ENCODE results near the gene ARF6.

ARF6 gene

DNA sequence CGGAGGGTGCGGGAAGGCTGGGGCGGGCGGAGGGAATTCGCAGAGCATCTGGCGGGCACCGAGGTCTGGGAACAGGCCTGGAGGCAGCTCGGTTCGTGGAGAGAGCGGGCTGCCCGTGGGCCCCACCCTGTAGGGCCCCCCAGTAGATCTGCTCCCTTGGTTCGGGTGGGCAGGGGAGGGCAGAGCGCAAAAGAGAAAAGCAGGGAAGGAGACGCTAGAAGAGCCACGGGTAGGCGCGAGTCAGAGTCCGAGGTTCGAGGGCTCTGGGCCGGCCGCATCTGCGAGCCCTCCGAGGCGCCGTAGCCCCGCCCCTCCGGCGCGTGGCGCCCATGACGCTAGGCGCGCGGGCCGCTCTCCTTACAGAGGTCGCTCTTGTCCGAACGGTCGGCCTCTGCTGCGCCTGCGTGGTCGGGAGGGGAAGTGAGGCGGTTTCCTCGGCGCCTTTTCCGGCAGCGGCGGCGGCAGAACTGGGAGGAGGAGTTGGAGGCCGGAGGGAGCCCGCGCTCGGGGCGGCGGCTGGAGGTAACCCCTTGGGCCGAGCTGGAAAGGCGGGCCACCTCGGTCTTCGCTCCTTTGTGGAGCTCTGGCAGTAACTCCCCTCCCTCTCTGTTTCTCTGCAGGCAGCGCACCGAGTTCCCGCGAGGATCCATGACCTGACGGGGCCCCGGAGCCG lies at the start of gene ARF6:
Gene ARF6 (plus strand): TSS at position 447 of the 673 bp plus-strand sequence. CDS start 655 bp downstream, outside the sequence.
- TF ChIP-seq ZFP30 (CRISPR knock-in tag; IDR thresholded peaks at IDR 0.05): no peak
- TF ChIP-seq, protein P1, sequence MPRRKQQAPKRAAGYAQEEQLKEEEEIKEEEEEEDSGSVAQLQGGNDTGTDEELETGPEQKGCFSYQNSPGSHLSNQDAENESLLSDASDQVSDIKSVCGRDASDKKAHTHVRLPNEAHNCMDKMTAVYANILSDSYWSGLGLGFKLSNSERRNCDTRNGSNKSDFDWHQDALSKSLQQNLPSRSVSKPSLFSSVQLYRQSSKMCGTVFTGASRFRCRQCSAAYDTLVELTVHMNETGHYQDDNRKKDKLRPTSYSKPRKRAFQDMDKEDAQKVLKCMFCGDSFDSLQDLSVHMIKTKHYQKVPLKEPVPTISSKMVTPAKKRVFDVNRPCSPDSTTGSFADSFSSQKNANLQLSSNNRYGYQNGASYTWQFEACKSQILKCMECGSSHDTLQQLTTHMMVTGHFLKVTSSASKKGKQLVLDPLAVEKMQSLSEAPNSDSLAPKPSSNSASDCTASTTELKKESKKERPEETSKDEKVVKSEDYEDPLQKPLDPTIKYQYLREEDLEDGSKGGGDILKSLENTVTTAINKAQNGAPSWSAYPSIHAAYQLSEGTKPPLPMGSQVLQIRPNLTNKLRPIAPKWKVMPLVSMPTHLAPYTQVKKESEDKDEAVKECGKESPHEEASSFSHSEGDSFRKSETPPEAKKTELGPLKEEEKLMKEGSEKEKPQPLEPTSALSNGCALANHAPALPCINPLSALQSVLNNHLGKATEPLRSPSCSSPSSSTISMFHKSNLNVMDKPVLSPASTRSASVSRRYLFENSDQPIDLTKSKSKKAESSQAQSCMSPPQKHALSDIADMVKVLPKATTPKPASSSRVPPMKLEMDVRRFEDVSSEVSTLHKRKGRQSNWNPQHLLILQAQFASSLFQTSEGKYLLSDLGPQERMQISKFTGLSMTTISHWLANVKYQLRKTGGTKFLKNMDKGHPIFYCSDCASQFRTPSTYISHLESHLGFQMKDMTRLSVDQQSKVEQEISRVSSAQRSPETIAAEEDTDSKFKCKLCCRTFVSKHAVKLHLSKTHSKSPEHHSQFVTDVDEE (CRISPR knock-in tag; IDR thresholded peaks at IDR 0.05): 0 out of 2 replicates have a peak, but pooled peaks have one; percentile 34
- TF ChIP-seq GLIS3 (CRISPR knock-in tag; IDR thresholded peaks at IDR 0.05): no peak
- peak; percentile 34; the same call in 1 of the 2 replicates for TF ChIP-seq TCF4 (CRISPR knock-in tag; IDR thresholded peaks at IDR 0.05; ENCODE audit: borderline replicate concordance)
- peak; percentile 92 for ATAC-seq

DNA sequence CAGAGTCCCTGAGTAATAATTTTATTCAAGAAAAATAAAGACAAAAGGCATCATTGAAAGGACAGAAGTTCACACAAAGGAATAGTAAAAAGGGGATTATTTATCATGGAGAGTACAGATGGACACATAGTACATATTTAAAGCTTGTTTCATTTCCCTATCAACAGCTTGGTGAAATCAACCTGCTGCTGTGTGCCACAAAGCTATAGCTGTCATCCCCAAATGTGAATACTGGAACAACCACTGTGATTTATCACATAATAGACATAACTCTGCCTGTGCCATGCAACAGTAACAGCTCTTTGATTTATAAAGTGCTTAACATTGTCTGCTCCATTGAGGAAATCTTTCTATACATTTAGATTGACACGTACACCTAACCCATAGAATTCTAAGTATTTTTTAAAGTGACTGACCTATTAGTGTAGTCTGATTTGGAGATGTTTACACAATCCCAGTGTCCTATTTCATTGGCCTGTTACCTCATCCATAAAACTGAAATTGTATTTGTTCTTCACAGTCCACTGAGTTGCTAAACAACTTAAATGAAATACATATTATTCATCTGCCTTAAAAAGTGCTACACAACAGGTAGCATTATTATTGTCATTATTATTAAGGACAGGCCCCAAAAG lies 43.6 kb upstream of the ARF6 start:
- ATAC-seq: no peak
- TF ChIP-seq TOX (CRISPR knock-in tag; IDR thresholded peaks at IDR 0.05; ENCODE audit: borderline replicate concordance) (no peak), ISL1 (CRISPR knock-in tag; IDR thresholded peaks at IDR 0.05) (no peak), ZNF565 (CRISPR knock-in tag; conservative IDR thresholded peaks at IDR 0.05; ENCODE audit: low read depth) (no peak)

DNA sequence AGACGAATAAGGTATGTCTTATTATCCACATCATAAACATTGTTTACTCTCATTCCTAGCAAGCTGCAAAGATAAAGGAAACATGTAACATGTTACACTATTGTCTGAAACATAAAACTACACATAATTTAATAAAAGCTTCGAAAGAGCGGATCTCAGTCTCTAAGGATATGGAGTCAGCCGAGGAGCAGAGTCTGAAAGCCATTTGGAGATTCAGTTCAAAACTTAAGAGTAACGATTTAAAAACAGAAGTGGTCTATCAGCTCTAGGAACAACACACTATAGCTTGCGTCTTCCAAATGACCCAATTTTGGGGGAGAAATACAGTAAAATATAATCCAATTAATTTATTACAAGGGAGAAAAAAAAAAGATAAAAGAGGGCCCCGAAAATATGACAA lies 41.1 kb upstream of the ARF6 start:
- TF ChIP-seq, protein P2, sequence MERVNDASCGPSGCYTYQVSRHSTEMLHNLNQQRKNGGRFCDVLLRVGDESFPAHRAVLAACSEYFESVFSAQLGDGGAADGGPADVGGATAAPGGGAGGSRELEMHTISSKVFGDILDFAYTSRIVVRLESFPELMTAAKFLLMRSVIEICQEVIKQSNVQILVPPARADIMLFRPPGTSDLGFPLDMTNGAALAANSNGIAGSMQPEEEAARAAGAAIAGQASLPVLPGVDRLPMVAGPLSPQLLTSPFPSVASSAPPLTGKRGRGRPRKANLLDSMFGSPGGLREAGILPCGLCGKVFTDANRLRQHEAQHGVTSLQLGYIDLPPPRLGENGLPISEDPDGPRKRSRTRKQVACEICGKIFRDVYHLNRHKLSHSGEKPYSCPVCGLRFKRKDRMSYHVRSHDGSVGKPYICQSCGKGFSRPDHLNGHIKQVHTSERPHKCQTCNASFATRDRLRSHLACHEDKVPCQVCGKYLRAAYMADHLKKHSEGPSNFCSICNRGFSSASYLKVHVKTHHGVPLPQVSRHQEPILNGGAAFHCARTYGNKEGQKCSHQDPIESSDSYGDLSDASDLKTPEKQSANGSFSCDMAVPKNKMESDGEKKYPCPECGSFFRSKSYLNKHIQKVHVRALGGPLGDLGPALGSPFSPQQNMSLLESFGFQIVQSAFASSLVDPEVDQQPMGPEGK (CRISPR knock-in tag; IDR thresholded peaks at IDR 0.05; ENCODE audit: borderline replicate concordance): no peak
- TF ChIP-seq ZNF70 (CRISPR knock-in tag; IDR thresholded peaks at IDR 0.05): no peak
- no peak for TF ChIP-seq SNAI2 (CRISPR knock-in tag; IDR thresholded peaks at IDR 0.05)
- TF ChIP-seq, protein P1 (CRISPR knock-in tag; IDR thresholded peaks at IDR 0.05): no peak
- TF ChIP-seq, protein P3, sequence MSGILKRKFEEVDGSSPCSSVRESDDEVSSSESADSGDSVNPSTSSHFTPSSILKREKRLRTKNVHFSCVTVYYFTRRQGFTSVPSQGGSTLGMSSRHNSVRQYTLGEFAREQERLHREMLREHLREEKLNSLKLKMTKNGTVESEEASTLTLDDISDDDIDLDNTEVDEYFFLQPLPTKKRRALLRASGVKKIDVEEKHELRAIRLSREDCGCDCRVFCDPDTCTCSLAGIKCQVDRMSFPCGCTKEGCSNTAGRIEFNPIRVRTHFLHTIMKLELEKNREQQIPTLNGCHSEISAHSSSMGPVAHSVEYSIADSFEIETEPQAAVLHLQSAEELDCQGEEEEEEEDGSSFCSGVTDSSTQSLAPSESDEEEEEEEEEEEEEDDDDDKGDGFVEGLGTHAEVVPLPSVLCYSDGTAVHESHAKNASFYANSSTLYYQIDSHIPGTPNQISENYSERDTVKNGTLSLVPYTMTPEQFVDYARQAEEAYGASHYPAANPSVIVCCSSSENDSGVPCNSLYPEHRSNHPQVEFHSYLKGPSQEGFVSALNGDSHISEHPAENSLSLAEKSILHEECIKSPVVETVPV (CRISPR knock-in tag; IDR thresholded peaks at IDR 0.05): no peak
- no peak for TF ChIP-seq ISL1 (CRISPR knock-in tag; IDR thresholded peaks at IDR 0.05)
- no peak for ATAC-seq

DNA sequence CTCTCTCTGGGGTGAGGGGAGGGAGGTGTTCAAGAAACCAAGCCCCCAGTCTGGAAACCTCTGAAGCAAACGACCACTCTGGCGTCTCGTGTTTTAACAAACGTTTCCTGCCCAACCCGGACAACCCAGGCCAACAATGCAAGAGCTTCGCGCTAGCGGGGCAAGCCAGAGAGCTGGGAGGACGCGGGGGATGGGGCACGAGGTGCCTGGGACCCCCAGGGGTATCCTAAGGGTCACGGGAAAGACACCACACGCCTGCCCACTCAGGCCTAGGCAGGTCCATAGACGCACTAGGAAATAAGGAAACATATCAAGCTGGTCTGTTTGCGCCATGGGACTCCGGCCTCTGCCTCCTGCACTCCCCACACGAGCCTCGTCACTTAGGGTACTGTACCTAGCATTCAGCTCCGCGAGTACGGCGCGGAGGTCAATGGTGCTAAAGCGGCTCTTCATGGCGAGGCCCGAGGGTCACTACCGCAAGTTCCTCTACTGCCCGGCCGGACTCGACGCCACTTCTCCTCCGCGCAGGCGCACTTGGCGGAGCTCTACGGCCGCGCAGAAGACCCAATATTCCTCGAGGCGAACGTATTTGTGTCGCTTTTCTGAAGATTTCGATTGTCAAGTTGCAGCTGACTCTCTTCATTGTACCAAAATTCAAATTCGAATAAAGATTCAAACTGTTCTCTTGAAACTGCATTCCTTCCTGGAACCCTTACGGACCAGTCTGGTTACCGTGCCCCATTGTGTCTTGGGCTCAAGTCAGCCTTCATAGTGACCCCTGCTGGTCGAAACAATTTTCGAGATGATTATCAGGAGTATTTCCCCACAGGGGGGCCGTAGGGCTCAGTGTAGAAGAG lies 40.4 kb upstream of the ARF6 start, which contains the start of gene NEMF:
Gene NEMF (minus strand): TSS at position 488 of the 857 bp plus-strand sequence. CDS start 35 bp downstream, at position 453.
- peak; percentile 87 for ATAC-seq
- TF ChIP-seq, protein P4, sequence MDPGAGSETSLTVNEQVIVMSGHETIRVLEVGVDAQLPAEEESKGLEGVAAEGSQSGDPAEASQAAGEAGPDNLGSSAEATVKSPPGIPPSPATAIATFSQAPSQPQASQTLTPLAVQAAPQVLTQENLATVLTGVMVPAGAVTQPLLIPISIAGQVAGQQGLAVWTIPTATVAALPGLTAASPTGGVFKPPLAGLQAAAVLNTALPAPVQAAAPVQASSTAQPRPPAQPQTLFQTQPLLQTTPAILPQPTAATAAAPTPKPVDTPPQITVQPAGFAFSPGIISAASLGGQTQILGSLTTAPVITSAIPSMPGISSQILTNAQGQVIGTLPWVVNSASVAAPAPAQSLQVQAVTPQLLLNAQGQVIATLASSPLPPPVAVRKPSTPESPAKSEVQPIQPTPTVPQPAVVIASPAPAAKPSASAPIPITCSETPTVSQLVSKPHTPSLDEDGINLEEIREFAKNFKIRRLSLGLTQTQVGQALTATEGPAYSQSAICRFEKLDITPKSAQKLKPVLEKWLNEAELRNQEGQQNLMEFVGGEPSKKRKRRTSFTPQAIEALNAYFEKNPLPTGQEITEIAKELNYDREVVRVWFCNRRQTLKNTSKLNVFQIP (CRISPR knock-in tag; IDR thresholded peaks at IDR 0.05; ENCODE audit: borderline replicate concordance, low read depth): no peak; the same call in 1 of the 2 replicates
- TF ChIP-seq ZFP30 (CRISPR knock-in tag; IDR thresholded peaks at IDR 0.05) (0 out of 2 replicates have a peak, but pooled peaks have one; percentile 50), ESRRG (CRISPR knock-in tag; IDR thresholded peaks at IDR 0.05) (no peak), PPARA (CRISPR knock-in tag; IDR thresholded peaks at IDR 0.05; ENCODE audit: borderline replicate concordance) (no peak)
- TF ChIP-seq, protein P2 (CRISPR knock-in tag; IDR thresholded peaks at IDR 0.05; ENCODE audit: borderline replicate concordance): peak; percentile 48; the same call in 1 of the 2 replicates
- TF ChIP-seq, protein P3 (CRISPR knock-in tag; IDR thresholded peaks at IDR 0.05): no peak
